GM21423 (cell line): ENCODE measurements around the gene XYLT1.
A peak's percentile ranks its signal among the peaks of the same experiment; 100 is the strongest.

Experiments
- ATAC-seq: cut with Tn5 transposase; IDR thresholded peaks from one replicate; pipeline ENCODE4 v1.9.1; 2021; ENCODE audit warnings: mild to moderate bottlenecking, moderate library complexity; ENCODE audit not compliant: unreplicated experiment

Gene XYLT1

GRCh38 chr16:17459903-17460521 is 10.7 kb downstream of the XYLT1 start:
- ATAC-seq, result peak; percentile 50

DNA sequence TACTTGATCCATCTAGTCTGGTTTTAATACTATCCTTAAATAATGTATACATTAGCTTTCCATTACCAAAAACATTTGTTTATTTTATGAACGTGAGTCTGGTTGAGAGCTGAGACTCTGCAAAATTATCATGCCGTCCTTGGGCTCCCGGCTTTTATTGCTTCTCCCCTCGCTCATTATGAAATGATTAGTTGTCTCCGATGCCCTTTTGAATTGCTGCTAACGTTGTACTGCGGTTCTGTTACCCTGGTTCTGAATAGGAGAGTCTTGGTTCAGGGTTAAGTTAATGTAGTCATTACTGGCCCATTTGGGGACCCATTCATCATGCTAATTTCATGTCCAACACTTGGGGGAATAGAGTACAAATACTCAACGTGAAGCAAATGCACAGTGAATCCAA is 12.8 kb downstream of the XYLT1 start:
- no peak for ATAC-seq

DNA sequence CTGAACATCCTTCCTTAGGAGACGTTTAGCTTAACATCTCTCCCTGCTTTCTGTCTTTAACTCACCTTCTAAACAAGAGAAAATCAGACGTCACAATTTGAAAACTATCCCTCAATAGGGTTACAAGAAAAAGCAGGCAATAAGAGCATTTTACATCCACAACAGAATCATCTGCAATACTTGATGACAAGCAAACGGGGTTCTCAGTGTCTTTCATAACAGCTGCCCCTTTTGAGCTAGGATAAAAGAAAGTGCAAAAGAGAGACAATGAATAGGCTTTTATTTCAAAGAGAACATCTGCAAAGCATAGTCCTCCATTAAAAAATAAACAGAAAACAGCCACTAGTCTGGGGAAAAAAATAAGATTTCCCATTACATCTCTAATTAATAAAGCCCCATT is 13.2 kb downstream of the XYLT1 start:
- no peak for ATAC-seq

DNA sequence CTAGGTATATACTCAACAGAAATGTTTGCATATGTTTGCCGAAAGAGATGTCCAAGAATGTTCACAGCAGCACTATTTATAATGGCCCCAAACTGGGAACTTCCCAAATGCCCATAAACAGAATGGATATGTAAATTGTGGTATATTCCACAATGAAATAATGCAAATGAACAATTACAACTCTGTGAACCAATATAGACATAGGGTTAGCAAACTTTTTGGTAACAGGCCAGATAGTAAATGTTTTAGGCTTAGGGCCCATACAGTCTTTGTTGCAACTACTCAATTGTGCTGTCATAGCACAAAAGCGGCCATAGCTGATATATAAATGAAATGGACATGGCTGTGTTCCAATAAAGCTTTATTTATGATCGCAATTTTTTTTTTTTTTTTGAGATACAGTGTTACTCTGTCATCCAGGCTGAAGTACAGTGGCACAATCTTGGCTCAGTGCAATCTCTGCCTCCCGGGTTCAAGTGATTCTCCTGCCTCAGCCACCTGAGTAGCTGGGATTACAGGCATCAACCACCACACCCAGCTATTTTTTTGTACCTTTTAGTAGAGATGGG is 16.5 kb downstream of the XYLT1 start:
- no peak for ATAC-seq

- no peak for ATAC-seq
Observed at GRCh38 chr16:17453364-17454038, 17.3 kb downstream of the XYLT1 start.

DNA sequence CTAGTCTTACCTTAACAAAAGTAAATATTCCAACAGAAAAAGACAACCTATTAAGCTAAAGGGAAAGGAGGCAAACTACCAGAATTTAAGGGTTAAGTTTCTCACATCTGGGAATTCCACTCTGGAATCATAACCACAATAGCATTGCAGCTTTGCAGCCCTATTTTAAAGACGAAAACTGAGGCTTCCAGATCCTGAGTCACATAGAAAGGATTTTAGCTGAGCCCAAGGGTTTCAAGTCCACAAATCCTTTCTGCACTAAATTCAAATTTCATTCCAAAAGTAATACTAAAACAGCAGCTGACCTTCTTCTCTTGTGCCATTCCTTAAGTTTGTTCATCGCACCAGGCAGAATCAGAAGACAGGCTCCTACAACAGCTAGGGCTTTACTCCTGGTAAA is 17.8 kb downstream of the XYLT1 start:
- ATAC-seq, result no peak

- ATAC-seq, result no peak
Observed at GRCh38 chr16:17451843-17452242, 18.9 kb downstream of the XYLT1 start.

- ATAC-seq, result no peak
Observed at GRCh38 chr16:17450291-17450690, 20.5 kb downstream of the XYLT1 start.

DNA sequence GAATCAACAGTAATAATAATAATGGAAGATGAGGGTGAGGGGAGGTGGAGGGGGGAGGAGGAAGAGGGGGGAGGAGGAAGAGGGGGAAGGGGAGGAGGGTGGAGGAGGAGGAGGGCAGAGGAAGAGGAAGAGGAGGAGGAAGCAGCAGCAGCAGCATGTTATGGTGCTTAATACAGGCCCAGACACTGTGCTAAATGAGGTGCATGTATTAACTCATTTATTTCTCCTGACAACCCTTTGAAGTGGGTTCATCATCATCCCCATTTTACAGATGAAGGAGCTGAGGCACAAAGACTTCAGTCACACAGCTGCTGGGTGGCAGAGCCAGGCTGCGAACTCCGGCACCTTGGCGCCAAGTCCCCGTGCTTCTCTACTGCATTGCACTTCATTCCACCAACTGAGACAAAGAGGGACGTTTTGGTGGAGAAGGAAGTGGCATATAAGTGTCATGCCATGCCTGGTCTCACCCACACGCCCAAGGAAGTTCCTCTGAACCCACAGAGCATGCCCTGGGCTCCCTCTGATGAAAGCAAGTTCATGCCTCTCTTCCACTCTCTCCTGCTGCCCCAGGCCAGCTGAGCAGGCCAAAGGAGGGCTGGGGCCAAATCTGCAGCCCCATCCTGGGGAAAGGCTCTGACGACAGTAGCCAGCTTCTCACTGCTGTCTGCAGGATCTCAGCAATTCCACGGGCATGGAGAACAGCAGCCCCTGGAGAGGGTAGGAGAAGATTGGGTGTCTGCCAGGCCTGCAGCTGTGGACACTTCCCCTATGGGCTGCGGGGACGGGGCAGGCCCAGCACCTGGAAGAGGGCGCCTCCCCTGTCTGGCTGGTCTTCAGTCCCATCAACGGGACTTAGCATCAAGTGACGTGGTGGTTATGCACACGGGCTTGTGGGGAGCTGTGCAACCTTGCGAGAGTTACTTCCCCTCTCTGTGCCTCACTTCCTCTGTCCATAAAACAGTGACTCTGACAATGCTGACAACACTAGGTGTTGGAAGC is 21.8 kb downstream of the XYLT1 start:
- no peak for ATAC-seq

DNA sequence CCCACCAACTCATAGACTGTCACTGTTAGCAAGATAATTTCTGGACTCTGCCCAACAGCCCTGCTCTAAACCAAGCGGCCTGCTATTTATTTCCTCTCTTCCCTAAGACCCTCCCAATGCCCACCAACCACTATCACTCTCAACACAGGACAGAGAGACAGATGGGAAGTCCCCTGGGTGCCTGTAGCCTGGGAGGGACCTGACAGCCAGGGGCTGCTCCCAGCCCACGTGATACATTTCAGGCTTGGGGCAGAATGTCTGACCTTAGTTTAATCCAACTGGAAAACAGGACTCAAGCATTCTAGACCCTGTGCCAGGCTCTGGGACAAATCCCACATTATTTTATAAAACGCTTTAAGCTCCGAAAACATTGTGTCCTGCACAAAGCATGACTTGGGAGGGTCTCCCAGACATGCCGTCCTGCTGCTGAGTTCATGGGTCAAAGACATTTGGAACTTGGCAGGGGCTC is 23.6 kb downstream of the XYLT1 start:
- no peak for ATAC-seq

DNA sequence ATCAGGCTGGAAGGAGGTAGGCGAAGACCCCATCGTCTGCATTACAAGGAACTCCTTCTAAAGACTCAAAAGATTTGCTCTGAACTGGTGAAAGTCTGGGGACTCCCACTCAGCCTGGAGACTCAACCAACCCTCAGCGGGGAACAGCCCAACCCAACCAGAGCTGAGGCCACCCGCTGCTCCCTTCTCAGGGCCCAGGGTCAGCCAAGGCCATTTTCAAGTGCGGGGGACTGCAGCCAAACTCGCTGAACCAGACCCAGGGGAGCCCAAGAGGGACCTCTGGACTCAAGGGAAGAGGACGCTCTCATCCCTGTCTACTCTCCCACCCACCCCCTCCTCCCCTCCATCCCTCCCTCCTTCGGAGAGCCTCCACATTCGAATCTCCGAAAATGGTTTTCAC is 24.1 kb downstream of the XYLT1 start:
- ATAC-seq, result no peak

DNA sequence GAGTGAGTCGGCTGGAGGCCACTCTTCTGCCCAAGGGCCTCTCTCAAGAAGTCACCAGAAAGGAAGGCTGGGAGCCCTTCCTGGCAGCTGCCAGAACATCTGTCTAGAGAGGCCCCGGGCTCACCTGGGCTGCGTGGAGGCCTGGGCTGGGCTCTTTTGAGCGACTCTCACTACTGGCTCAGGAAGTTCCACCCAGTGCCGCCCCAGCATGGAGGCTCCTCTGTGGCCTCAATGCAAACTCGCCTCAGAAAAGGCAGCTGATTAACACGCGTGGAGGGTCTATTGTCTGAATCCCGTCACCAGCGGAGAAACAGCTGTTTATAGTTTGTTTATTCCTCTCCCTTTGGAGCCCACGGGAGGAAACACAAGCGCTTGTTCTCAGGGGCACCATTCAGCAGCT is 25.3 kb downstream of the XYLT1 start:
- ATAC-seq, result no peak

GRCh38 chr16:17444658-17445057 is 26.1 kb downstream of the XYLT1 start:
- ATAC-seq, result no peak

DNA sequence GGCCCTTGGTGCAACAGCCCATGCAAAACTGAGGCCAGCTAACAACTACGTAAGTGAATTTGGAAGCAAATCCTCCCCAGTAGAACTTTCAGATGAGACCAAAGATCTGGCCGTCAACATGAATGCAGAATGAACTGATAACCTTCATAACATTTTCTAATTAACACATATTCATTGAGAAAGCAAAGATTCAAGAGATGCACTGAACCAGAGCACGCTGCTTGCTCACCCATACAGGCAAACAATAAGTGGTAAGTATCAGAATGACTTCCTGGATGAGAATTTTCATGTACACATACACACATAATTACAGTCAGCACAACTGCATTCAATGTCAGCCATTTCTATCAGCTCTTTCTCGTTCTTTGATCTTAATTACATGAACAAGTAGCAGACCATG is 30.6 kb downstream of the XYLT1 start:
- ATAC-seq, result no peak

DNA sequence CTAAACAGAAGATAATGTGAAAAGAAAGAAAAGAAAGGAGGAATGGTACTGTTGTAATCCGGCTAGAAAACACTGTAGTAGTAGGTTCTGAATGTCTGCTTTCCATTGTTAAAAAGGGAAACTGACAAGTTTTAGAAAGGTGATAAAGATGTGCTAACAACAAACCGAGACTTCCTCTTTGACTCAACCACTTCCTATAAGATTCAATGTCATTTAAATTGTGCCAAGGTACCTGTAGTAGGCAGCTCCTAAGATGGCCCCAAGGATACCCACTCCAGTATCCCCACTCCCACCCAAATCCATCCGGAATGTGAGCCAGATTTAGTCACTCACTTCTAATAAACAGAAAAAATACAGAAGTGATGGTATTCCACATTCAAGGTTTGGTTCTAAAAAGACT is 31.2 kb downstream of the XYLT1 start:
- no peak for ATAC-seq

- ATAC-seq, result no peak
Observed at GRCh38 chr16:17437981-17438380, 32.8 kb downstream of the XYLT1 start.

- no peak for ATAC-seq
Observed at GRCh38 chr16:17437127-17437720, 33.5 kb downstream of the XYLT1 start.

GRCh38 chr16:17435318-17435717 is 35.4 kb downstream of the XYLT1 start:
- no peak for ATAC-seq

- no peak for ATAC-seq
Observed at GRCh38 chr16:17433577-17434451, 36.9 kb downstream of the XYLT1 start.
